NCI-H2107 treated with DMSO at 0.1 percent for 48 hours (cell line): ENCODE data around the gene CASZ1.

ENCODE experiments used
- DNase-seq: peaks from one replicate; lab custom pipeline; 2025; ENCODE audit not compliant: unreplicated experiment; lab: John Stamatoyannopoulos, UW

Gene CASZ1

GRCh38 chr1:10589074-10589473 lies 207.4 kb downstream of the CASZ1 start:
- DNase-seq, result no peak

- no peak for DNase-seq
These were observed 207.8 kb downstream of the CASZ1 start for GRCh38 chr1:10588640-10589039.
